ENCODE measurements around the gene PARN. TPM values are rescaled to one million over a fixed set of nuclear protein-coding genes. Genes with fewer than 3 reads are reported as not detected.
"Not testable (repeated sequence)": the region's sequence is repeated elsewhere in the genome, so short reads cannot be mapped to it uniquely, and the experiment has no call there.

Gene PARN
- polyA plus RNA-seq, 3 donors from 2014 or later: 36.3 to 60.4 (median 52.9) TPM

GRCh38 chr16:14449790-14450480, 180.1 kb downstream of the PARN start:
- peaks cover 4 to 13% (median 4%) of the 10 kb centered on the region in 3 donors for H3K36me3 Mint-ChIP-seq
- H3K27ac Mint-ChIP-seq: no peak overlapping the region
- no peak for DNase-seq
- H3K4me3 Mint-ChIP-seq: no peak overlapping the region
- H3K4me1 Mint-ChIP-seq: peaks cover 0 to 2% of the 10 kb centered on the region in 2 donors
- no peaks in the 10 kb centered on the region for H3K9me3 Mint-ChIP-seq
- H3K27me3 Mint-ChIP-seq (ENCODE audit: low read depth in 3 of 3): peaks cover 0 to 1% (median 0%) of the 10 kb centered on the region in 3 donors

DNA sequence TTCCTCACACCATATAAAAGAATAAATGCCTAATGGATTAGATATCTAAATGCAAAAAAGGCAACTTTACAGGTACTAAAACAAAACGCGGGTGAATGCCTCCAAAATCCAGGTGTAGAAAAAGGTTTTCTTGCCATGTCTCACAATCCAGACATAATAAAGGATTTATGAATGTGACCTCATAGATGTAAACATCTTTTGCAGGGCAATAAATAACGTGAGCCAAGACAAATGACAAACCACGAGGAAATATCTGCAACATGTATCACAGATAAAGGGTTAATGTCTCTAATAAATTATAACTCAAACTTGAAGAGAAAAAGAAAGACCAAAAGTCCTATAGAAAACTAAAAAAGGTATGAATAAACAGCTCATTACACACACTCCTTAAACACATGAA, 180.7 kb downstream of the PARN start:
- Mint-ChIP-seq H3K4me1 (peaks cover 0 to 2% of the 10 kb centered on the region in 2 donors), H3K27ac (no peak overlapping the region), H3K36me3 (peaks cover 4 to 10% (median 6%) of the 10 kb centered on the region in 3 donors), H3K4me3 (no peak overlapping the region), H3K27me3 (ENCODE audit: low read depth in 3 of 3) (peaks cover 0 to 1% (median 0%) of the 10 kb centered on the region in 3 donors), H3K9me3 (no peaks in the 10 kb centered on the region)
- DNase-seq: no peak

- H3K4me3 Mint-ChIP-seq: no peak overlapping the region
- DNase-seq: no peak
- peaks cover 0 to 2% of the 10 kb centered on the region in 2 donors for H3K4me1 Mint-ChIP-seq
- no peak overlapping the region for H3K27ac Mint-ChIP-seq
- peaks cover 0 to 1% (median 0%) of the 10 kb centered on the region in 3 donors for H3K27me3 Mint-ChIP-seq (ENCODE audit: low read depth in 3 of 3)
- peaks cover 4 to 10% (median 6%) of the 10 kb centered on the region in 3 donors for H3K36me3 Mint-ChIP-seq
- no peaks in the 10 kb centered on the region for H3K9me3 Mint-ChIP-seq
Measured at GRCh38 chr16:14448879-14449278, 181.2 kb downstream of the PARN start.

DNA sequence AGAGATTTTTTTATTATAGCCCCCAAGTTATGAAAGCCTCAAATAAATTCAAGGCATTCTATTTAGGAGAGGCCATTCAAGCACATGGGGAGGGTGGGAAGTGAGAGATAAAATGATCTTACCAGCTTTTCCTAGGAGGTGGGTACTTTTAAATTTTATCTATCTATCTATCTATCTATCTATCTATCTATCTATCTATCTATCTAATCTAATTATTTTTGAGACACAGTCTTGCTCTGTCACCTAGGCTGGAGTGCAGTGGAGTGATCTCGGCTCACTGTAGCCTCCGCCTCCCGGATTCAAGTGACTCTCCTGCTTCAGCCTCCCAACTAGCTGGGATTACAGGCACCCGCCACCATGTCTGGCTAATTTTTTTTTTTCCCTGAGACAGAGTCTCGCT, 182.3 kb downstream of the PARN start:
- no peaks in the 10 kb centered on the region for H3K9me3 Mint-ChIP-seq
- H3K36me3 Mint-ChIP-seq: peaks cover 4 to 16% (median 6%) of the 10 kb centered on the region in 3 donors
- H3K27me3 Mint-ChIP-seq (ENCODE audit: low read depth in 3 of 3): peaks cover 0 to 1% (median 0%) of the 10 kb centered on the region in 3 donors
- no peak overlapping the region for H3K27ac Mint-ChIP-seq
- DNase-seq: no peak
- no peak overlapping the region for H3K4me3 Mint-ChIP-seq
- peaks cover 0 to 2% of the 10 kb centered on the region in 2 donors for H3K4me1 Mint-ChIP-seq

DNA sequence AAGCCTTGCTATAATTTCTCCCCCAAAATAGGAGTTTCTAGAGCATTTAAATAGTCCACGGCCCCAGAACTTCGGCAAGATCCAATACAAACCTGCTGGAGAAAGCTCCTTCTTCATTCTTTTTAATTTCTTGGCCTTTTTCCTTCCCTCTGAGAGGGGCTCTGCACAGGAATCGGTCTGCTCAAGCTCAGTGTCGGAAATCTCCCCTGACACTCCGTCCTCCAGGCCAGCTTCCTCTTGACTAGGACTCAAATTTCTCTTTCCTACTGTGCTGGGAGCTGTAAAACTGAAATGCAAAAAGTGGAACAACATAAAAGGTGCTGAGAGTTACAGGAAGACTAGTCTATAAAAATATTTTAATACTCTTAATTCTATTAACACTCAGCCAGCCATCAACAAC, 183.3 kb downstream of the PARN start:
- DNase-seq: no peak
- peaks cover 0 to 3% (median 0%) of the 10 kb centered on the region in 3 donors for H3K27me3 Mint-ChIP-seq (ENCODE audit: low read depth in 3 of 3)
- peaks cover 0 to 2% of the 10 kb centered on the region in 2 donors for H3K4me1 Mint-ChIP-seq
- H3K27ac Mint-ChIP-seq: no peak overlapping the region
- no peak overlapping the region for H3K4me3 Mint-ChIP-seq
- H3K9me3 Mint-ChIP-seq: no peaks in the 10 kb centered on the region
- H3K36me3 Mint-ChIP-seq: peaks cover 4 to 16% (median 6%) of the 10 kb centered on the region in 3 donors

GRCh38 chr16:14445937-14446715, 183.9 kb downstream of the PARN start:
- peaks cover 4 to 16% (median 6%) of the 10 kb centered on the region in 3 donors for H3K36me3 Mint-ChIP-seq
- peaks cover 0 to 3% (median 0%) of the 10 kb centered on the region in 3 donors for H3K27me3 Mint-ChIP-seq (ENCODE audit: low read depth in 3 of 3)
- H3K9me3 Mint-ChIP-seq: no peaks in the 10 kb centered on the region
- H3K4me1 Mint-ChIP-seq: peaks cover 0 to 2% of the 10 kb centered on the region in 2 donors
- no peak overlapping the region for H3K27ac Mint-ChIP-seq
- DNase-seq: no peak
- H3K4me3 Mint-ChIP-seq: no peak overlapping the region

- H3K9me3 Mint-ChIP-seq: no peaks in the 10 kb centered on the region
- no peak overlapping the region for H3K27ac Mint-ChIP-seq
- DNase-seq: no peak
- peaks cover 4 to 21% (median 6%) of the 10 kb centered on the region in 3 donors for H3K36me3 Mint-ChIP-seq
- H3K4me1 Mint-ChIP-seq: peaks cover 0 to 2% of the 10 kb centered on the region in 2 donors
- peaks cover 0 to 3% (median 0%) of the 10 kb centered on the region in 3 donors for H3K27me3 Mint-ChIP-seq (ENCODE audit: low read depth in 3 of 3)
- no peak overlapping the region for H3K4me3 Mint-ChIP-seq
Measured at GRCh38 chr16:14444979-14445810, 184.9 kb downstream of the PARN start.

DNA sequence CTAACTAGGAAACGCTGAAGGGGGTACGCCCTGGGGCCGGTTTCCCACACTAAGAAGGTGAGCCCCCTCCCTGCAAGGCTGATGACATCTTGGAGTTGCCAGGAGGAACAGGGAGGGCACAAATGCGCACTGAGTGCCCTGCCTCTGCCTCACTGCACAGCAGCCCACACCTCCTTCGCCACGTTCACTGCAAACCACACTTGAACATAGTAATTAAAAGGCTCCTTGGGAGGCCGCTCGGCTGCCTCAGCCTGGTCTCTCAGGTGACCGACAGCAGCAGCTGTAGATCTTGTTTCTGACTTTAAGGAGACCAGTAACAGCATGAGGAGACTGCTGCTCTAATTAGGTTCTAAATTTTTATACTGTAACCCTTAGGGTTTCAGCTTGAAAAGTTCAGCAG, 188.5 kb downstream of the PARN start:
- H3K9me3 Mint-ChIP-seq; H3K27me3 Mint-ChIP-seq (ENCODE audit: low read depth in 3 of 3); H3K4me3 Mint-ChIP-seq; H3K27ac Mint-ChIP-seq; DNase-seq: not testable (repeated sequence)
- Mint-ChIP-seq H3K4me1 (peaks cover 12% of the 10 kb centered on the region in 2 donors), H3K36me3 (peaks cover 4 to 21% (median 6%) of the 10 kb centered on the region in 3 donors)

DNA sequence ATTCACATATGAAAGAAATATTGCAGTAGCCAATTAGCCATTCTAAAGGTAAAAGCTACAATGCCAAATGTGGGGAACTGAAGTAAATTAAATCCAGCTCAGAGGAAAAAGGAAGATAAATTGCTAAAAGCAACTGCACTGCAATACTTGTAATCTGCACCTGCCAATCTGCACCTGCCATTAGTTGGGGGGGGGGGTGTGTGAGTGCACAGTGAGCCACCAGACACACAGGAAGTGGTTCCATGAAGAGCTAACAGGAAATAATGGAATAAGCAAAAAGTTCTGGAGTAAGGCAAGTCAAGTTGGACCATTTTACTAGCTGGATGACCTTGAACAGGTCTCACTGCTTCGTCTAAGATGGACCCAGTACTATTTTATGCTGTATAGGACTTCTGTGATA, 191.8 kb downstream of the PARN start:
- peaks cover 0 to 15% (median 9%) of the 10 kb centered on the region in 3 donors for H3K36me3 Mint-ChIP-seq
- DNase-seq: no peak
- H3K4me3 Mint-ChIP-seq: no peak overlapping the region
- H3K9me3 Mint-ChIP-seq: no peaks in the 10 kb centered on the region
- peaks cover 0 to 3% (median 1%) of the 10 kb centered on the region in 3 donors for H3K27me3 Mint-ChIP-seq (ENCODE audit: low read depth in 3 of 3)
- peak overlapping the region in 2 of 6 donors; percentile 52 to 74 for H3K27ac Mint-ChIP-seq
- H3K4me1 Mint-ChIP-seq: peaks cover 29 to 32% of the 10 kb centered on the region in 2 donors

DNA sequence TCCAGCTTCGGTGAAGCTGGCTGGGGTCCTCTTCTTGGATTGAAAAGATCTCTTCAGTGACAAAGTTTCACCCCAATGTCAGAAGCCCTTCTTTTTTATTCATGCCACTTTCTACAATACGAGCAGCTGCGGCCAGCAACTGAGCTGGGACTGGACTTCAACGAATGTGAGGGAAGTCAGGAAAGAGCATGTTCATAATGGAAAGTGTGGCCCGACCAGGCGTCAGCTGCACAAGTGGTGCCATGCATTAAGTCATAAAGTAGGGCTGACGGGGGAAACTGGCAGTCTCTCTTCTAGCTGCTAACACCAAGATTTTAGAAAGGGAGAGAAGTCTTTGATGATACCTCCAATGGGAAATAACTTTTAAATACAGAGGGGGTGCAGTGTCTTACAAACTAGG, 192.6 kb downstream of the PARN start:
- peaks cover 0 to 3% (median 1%) of the 10 kb centered on the region in 3 donors for H3K27me3 Mint-ChIP-seq (ENCODE audit: low read depth in 3 of 3)
- DNase-seq: no peak
- peaks cover 29 to 32% of the 10 kb centered on the region in 2 donors for H3K4me1 Mint-ChIP-seq
- peak overlapping the region in 1 of 5 donors; percentile 21 for H3K4me3 Mint-ChIP-seq
- no peaks in the 10 kb centered on the region for H3K9me3 Mint-ChIP-seq
- H3K36me3 Mint-ChIP-seq: peaks cover 2 to 17% (median 11%) of the 10 kb centered on the region in 3 donors
- peak overlapping the region; percentile 1 to 74 (median 51) for H3K27ac Mint-ChIP-seq

- peak; percentile 50 to 61 (median 54) for DNase-seq
- H3K27me3 Mint-ChIP-seq (ENCODE audit: low read depth in 3 of 3): peaks cover 0 to 3% (median 0%) of the 10 kb centered on the region in 3 donors
- peak overlapping the region; percentile 52 to 90 (median 69) for H3K27ac Mint-ChIP-seq
- H3K9me3 Mint-ChIP-seq: no peaks in the 10 kb centered on the region
- peak overlapping the region; percentile 62 to 74 (median 71) for H3K4me3 Mint-ChIP-seq
- peaks cover 29 to 32% of the 10 kb centered on the region in 2 donors for H3K4me1 Mint-ChIP-seq
- peaks cover 7 to 22% (median 16%) of the 10 kb centered on the region in 3 donors for H3K36me3 Mint-ChIP-seq
Measured at GRCh38 chr16:14436401-14436955, 193.6 kb downstream of the PARN start.

GRCh38 chr16:14434860-14435259, 195.2 kb downstream of the PARN start:
- Mint-ChIP-seq H3K27me3 (ENCODE audit: low read depth in 3 of 3) (peaks cover 0 to 3% (median 0%) of the 10 kb centered on the region in 3 donors), H3K4me1 (peaks cover 29 to 32% of the 10 kb centered on the region in 2 donors), H3K9me3 (no peaks in the 10 kb centered on the region), H3K27ac (peak overlapping the region in 2 of 6 donors; percentile 37 to 45), H3K36me3 (peaks cover 10 to 21% (median 16%) of the 10 kb centered on the region in 3 donors), H3K4me3 (no peak overlapping the region)
- no peak for DNase-seq

Measured in immature natural killer cell (primary cell).